WTC11 (cell line): ENCODE results near the gene USP49. TPM values are rescaled to one million over a fixed set of nuclear protein-coding genes. Genes with fewer than 3 reads are reported as not detected.
A peak's percentile ranks its signal among the peaks of the same experiment; 100 is the strongest.

Experiments used
- ATAC-seq: fragments of 200-7000 bp; cut with Tn5 transposase; 2 replicates; pipeline ENCODE4 v1.10.0; 2021; ENCODE audit warnings: mild to moderate bottlenecking, moderate library complexity
- CTCF ChIA-PET: fragments of 300-600 bp; sonication (Branson Sonifier 250); formaldehyde crosslinking; loops from one replicate; lab custom pipeline; 2021; ENCODE audit warnings: antibody characterized with exemption; lab: Charles Lee
- POLR2A ChIA-PET: fragments of 350-600 bp; sonication (Branson Sonifier 250); formaldehyde crosslinking; loops from one replicate; lab custom pipeline; 2021; ENCODE audit warnings: antibody characterized with exemption; lab: Charles Lee
- DNase-seq: peaks from one replicate; pipeline ENCODE4 v3.0.0; 2021; ENCODE audit warnings: low spot score
- H3K27ac Mint-ChIP-seq: 2 replicates; pipeline ENCODE4 v1.8.0; 2021; ENCODE audit warnings: mixed read lengths
- H3K27me3 Mint-ChIP-seq: 2 replicates; pipeline ENCODE4 v1.8.0; 2021; ENCODE audit warnings: low read depth, mild to moderate bottlenecking, moderate library complexity, mixed read lengths
- H3K36me3 Mint-ChIP-seq: 2 replicates; pipeline ENCODE4 v1.8.0; 2021; ENCODE audit warnings: mixed read lengths
- H3K4me1 Mint-ChIP-seq: 2 replicates; pipeline ENCODE4 v1.8.0; 2022; ENCODE audit warnings: mixed read lengths
- H3K4me3 Mint-ChIP-seq: 2 replicates; pipeline ENCODE4 v1.8.0; 2021; ENCODE audit warnings: mild to moderate bottlenecking, moderate library complexity, mixed read lengths
- H3K9me3 Mint-ChIP-seq: 2 replicates; pipeline ENCODE4 v1.8.0; 2021; ENCODE audit warnings: mixed read lengths
- ATF3 ChIP-seq: sonication (generic); formaldehyde crosslinking; conservative IDR thresholded peaks from 2 replicates; pipeline ENCODE4 v1.8.1; 2022; ENCODE audit warnings: mild to moderate bottlenecking, missing genetic modification reagents
- CDX4 ChIP-seq: fragments of 250-450 bp; sonication (Bioruptor Pico); IDR thresholded peaks from 2 replicates; pipeline ENCODE4 v1.9.0; 2021; ENCODE audit warnings: moderate library complexity, mild to moderate bottlenecking, inconsistent platforms, borderline replicate concordance
- ELF4 ChIP-seq: sonication (generic); formaldehyde crosslinking; IDR thresholded peaks from 2 replicates; pipeline ENCODE4 v1.8.1; 2022; ENCODE audit warnings: low read depth, mild to moderate bottlenecking, moderate library complexity, missing genetic modification reagents
- ERG ChIP-seq: fragments of 250-450 bp; sonication (Bioruptor Pico); IDR thresholded peaks from 2 replicates; pipeline ENCODE4 v1.8.0; 2021; ENCODE audit warnings: mild to moderate bottlenecking
- ETV6 ChIP-seq: sonication (generic); formaldehyde crosslinking; IDR thresholded peaks from 2 replicates; pipeline ENCODE4 v1.8.1; 2022; ENCODE audit warnings: mild to moderate bottlenecking, missing genetic modification reagents
- FOXJ3 ChIP-seq: sonication (generic); formaldehyde crosslinking; IDR thresholded peaks from 2 replicates; pipeline ENCODE4 v1.9.0; 2021; ENCODE audit warnings: missing genetic modification reagents, mild to moderate bottlenecking, borderline replicate concordance
- GABPB1 ChIP-seq: sonication (generic); formaldehyde crosslinking; IDR thresholded peaks from 2 replicates; pipeline ENCODE4 v1.8.1; 2023; ENCODE audit warnings: mild to moderate bottlenecking, missing genetic modification reagents
- GTF2I ChIP-seq: fragments of 250-450 bp; sonication (Bioruptor Pico); conservative IDR thresholded peaks from 2 replicates; pipeline ENCODE4 v1.4.0; 2021; ENCODE audit warnings: mild to moderate bottlenecking
- IRF2 ChIP-seq: sonication (generic); formaldehyde crosslinking; IDR thresholded peaks from 2 replicates; pipeline ENCODE4 v1.8.0; 2022; ENCODE audit warnings: low read depth, missing genetic modification reagents, borderline replicate concordance
- JUN ChIP-seq: sonication (generic); formaldehyde crosslinking; IDR thresholded peaks from 2 replicates; pipeline ENCODE4 v1.8.0; 2023; ENCODE audit warnings: mild to moderate bottlenecking, missing genetic modification reagents
- KAT7 ChIP-seq: sonication (generic); formaldehyde crosslinking; IDR thresholded peaks from 2 replicates; pipeline ENCODE4 v1.8.1; 2023; ENCODE audit warnings: missing genetic modification reagents, mild to moderate bottlenecking, borderline replicate concordance
- MYBL2 ChIP-seq: sonication (generic); formaldehyde crosslinking; IDR thresholded peaks from 2 replicates; pipeline ENCODE4 v1.8.1; 2023; ENCODE audit warnings: mild to moderate bottlenecking, moderate library complexity, missing genetic modification reagents
- NR3C1 ChIP-seq: sonication (generic); formaldehyde crosslinking; conservative IDR thresholded peaks from 2 replicates; pipeline ENCODE4 v1.8.1; 2023; ENCODE audit warnings: low read depth, mild to moderate bottlenecking, missing genetic modification reagents
- RELA ChIP-seq: sonication (generic); formaldehyde crosslinking; IDR thresholded peaks from 2 replicates; pipeline ENCODE4 v1.8.1; 2022; ENCODE audit warnings: missing genetic modification reagents, mild to moderate bottlenecking, borderline replicate concordance
- SMAD4 ChIP-seq: sonication (generic); formaldehyde crosslinking; IDR thresholded peaks from 2 replicates; pipeline ENCODE4 v1.8.0; 2022; ENCODE audit warnings: mild to moderate bottlenecking, missing genetic modification reagents
- SOX15 ChIP-seq: fragments of 250-450 bp; sonication (Bioruptor Pico); IDR thresholded peaks from 2 replicates; pipeline ENCODE4 v1.9.0; 2021; ENCODE audit warnings: mild to moderate bottlenecking
- SP1 ChIP-seq: sonication (generic); formaldehyde crosslinking; conservative IDR thresholded peaks from 2 replicates; pipeline ENCODE4 v1.8.1; 2022; ENCODE audit warnings: missing genetic modification reagents
- TEAD1 ChIP-seq: sonication (generic); formaldehyde crosslinking; IDR thresholded peaks from 2 replicates; pipeline ENCODE4 v1.8.0; 2022; ENCODE audit warnings: mild to moderate bottlenecking, missing genetic modification reagents
- TP53 ChIP-seq: sonication (generic); formaldehyde crosslinking; IDR thresholded peaks from 2 replicates; pipeline ENCODE4 v1.8.1; 2023; ENCODE audit warnings: mild to moderate bottlenecking, missing genetic modification reagents
- ZBTB43 ChIP-seq: sonication (generic); formaldehyde crosslinking; IDR thresholded peaks from 2 replicates; pipeline ENCODE4 v1.8.1; 2023; ENCODE audit warnings: mild to moderate bottlenecking, missing genetic modification reagents
- ZNF121 ChIP-seq: sonication (generic); formaldehyde crosslinking; IDR thresholded peaks from 2 replicates; pipeline ENCODE4 v1.8.0; 2023; ENCODE audit warnings: missing genetic modification reagents
- ZNF219 ChIP-seq: sonication (generic); formaldehyde crosslinking; IDR thresholded peaks from 2 replicates; pipeline ENCODE4 v1.8.0; 2023; ENCODE audit warnings: missing genetic modification reagents, mild to moderate bottlenecking, borderline replicate concordance
- ZNF263 ChIP-seq: sonication (generic); formaldehyde crosslinking; IDR thresholded peaks from 2 replicates; pipeline ENCODE4 v1.8.1; 2022; ENCODE audit warnings: low read depth, mild to moderate bottlenecking, moderate library complexity, missing genetic modification reagents
- ZNF281 ChIP-seq: sonication (generic); formaldehyde crosslinking; IDR thresholded peaks from 2 replicates; pipeline ENCODE4 v1.8.0; 2023; ENCODE audit warnings: mild to moderate bottlenecking, missing genetic modification reagents
- ZNF396 ChIP-seq: fragments of 250-450 bp; sonication (Bioruptor Pico); IDR thresholded peaks from 2 replicates; pipeline ENCODE4 v1.8.0; 2021; ENCODE audit warnings: mild to moderate bottlenecking, moderate library complexity, borderline replicate concordance
- ZNF416 ChIP-seq: fragments of 250-450 bp; sonication (Bioruptor Pico); IDR thresholded peaks from 2 replicates; pipeline ENCODE4 v1.9.0; 2021; ENCODE audit warnings: mild to moderate bottlenecking, inconsistent platforms
- total RNA-seq: library from RNA; stranded (reverse); gene quantifications from 3 replicates; pipeline ENCODE4 v1.2.3, GENCODE V29; 2021

Gene USP49
- total RNA-seq, 1 experiment from 2014 or later, result 18.4 TPM

- CTCF ChIA-PET, result interaction anchor here (0.7 to 1.4 kb wide), 12 partner anchors 15 to 413 kb away, joined by 3 to 20 read pairs (median 4); partner anchors contain the start of genes BYSL, MED20, TAF8 and TOMM6
- Mint-ChIP-seq H3K9me3 (no peaks in the 10 kb centered on the region), H3K27ac (no peak overlapping the region), H3K4me1 (no peaks in the 10 kb centered on the region), H3K4me3 (no peak overlapping the region), H3K36me3 (peaks cover 7% of the 10 kb centered on the region), H3K27me3 (no peaks in the 10 kb centered on the region)
- ATAC-seq, result peak; percentile 60
- POLR2A ChIA-PET, result interaction anchor here (0.6 to 1.6 kb wide), 2 partner anchors 120 to 158 kb away, joined by 3 read pairs; partner anchors contain the start of genes BYSL and MED20
- no peak for DNase-seq
- TF ChIP-seq SOX15 (CRISPR knock-in tag) (no peak), ZNF263 (CRISPR knock-in tag) (no peak), FOXJ3 (CRISPR knock-in tag) (no peak)
Observed at GRCh38 chr6:41801380-41801779, 93.8 kb downstream of the USP49 start.

GRCh38 chr6:41799559-41799911 lies 95.6 kb downstream of the USP49 start:
- ATAC-seq, result no peak
- Mint-ChIP-seq H3K4me1 (no peaks in the 10 kb centered on the region), H3K36me3 (peaks cover 14% of the 10 kb centered on the region), H3K27ac (no peak overlapping the region), H3K27me3 (no peaks in the 10 kb centered on the region), H3K9me3 (no peaks in the 10 kb centered on the region), H3K4me3 (no peak overlapping the region)
- TF ChIP-seq GTF2I (no peak), KAT7 (CRISPR knock-in tag) (no peak), ZNF121 (CRISPR knock-in tag) (no peak), GABPB1 (CRISPR knock-in tag) (no peak), ERG (CRISPR knock-in tag) (no peak), ZNF396 (CRISPR knock-in tag) (no peak), JUN (CRISPR knock-in tag) (no peak), IRF2 (CRISPR knock-in tag) (no peak), RELA (CRISPR knock-in tag) (no peak), TP53 (CRISPR knock-in tag) (no peak)
- POLR2A ChIA-PET, result no interaction called here
- CTCF ChIA-PET, result interaction anchor here (1.6 to 1.7 kb wide), 2 partner anchors 12 to 244 kb away, joined by 4 to 5 read pairs; partner anchors contain the start of gene TOMM6
- no peak for DNase-seq

- peaks cover 14% of the 10 kb centered on the region for H3K36me3 Mint-ChIP-seq
- H3K4me1 Mint-ChIP-seq, result no peaks in the 10 kb centered on the region
- DNase-seq, result no peak
- H3K27me3 Mint-ChIP-seq, result no peaks in the 10 kb centered on the region
- H3K27ac Mint-ChIP-seq, result no peak overlapping the region
- ChIA-PET POLR2A (no interaction called here), CTCF (interaction anchor here (1.6 to 1.7 kb wide), 2 partner anchors 11 to 245 kb away, joined by 4 to 5 read pairs; partner anchors contain the start of gene TOMM6)
- H3K9me3 Mint-ChIP-seq, result no peaks in the 10 kb centered on the region
- H3K4me3 Mint-ChIP-seq, result no peak overlapping the region
- ATAC-seq, result no peak
- TF ChIP-seq CDX4 (CRISPR knock-in tag), result no peak
- no peak for TF ChIP-seq ATF3
- no peak for TF ChIP-seq NR3C1
- TF ChIP-seq ETV6 (CRISPR knock-in tag), result no peak
- no peak for TF ChIP-seq TEAD1 (CRISPR knock-in tag)
- no peak for TF ChIP-seq ZNF281 (CRISPR knock-in tag)
- no peak for TF ChIP-seq ZNF416 (CRISPR knock-in tag)
- no peak for TF ChIP-seq MYBL2 (CRISPR knock-in tag)
- no peak for TF ChIP-seq ZBTB43 (CRISPR knock-in tag)
- TF ChIP-seq SP1 (CRISPR knock-in tag), result no peak
- TF ChIP-seq SMAD4 (CRISPR knock-in tag), result no peak
- no peak for TF ChIP-seq ZNF219 (CRISPR knock-in tag)
- TF ChIP-seq ELF4 (CRISPR knock-in tag), result no peak
Observed at GRCh38 chr6:41798901-41799558, 96.1 kb downstream of the USP49 start.
